GM12878 (cell line): ENCODE data around the gene LYSMD1. TPM values are rescaled to one million over a fixed set of nuclear protein-coding genes. Genes with fewer than 3 reads are reported as not detected.

Experiments used
- ATAC-seq: fragments of 200-7000 bp; cut with Tn5 transposase; 3 replicates; pipeline ENCODE4 v1.9.1; 2020; ENCODE audit warnings: mild to moderate bottlenecking, moderate library complexity
- BruUV-seq: library from RNA; stranded (reverse); fragments of 400-500 nt; replicated peaks from 2 replicates; lab custom pipeline; 2021; lab: Mats Ljungman, UMichigan
- CTCF ChIA-PET: fragments of 300-600 bp; sonication (Branson Sonifier 250); formaldehyde crosslinking; extraction: SDS; loops from one replicate; lab custom pipeline; 2021; ENCODE audit warnings: inconsistent platforms; lab: Yijun Ruan, JAX
- POLR2A ChIA-PET: fragments of 350-600 bp; formaldehyde crosslinking; extraction: SDS; loops from one replicate; lab custom pipeline; 2021; ENCODE audit warnings: inconsistent platforms; lab: Charles Lee
- RAD21 ChIA-PET: fragments of 300-600 bp; sonication (Branson Sonifier 250); formaldehyde crosslinking; loops from one replicate; lab custom pipeline; 2023; ENCODE audit warnings: antibody characterized with exemption; ENCODE audit not compliant: unreplicated experiment; lab: Charles Lee
- SMC1A ChIA-PET: fragments of 300-600 bp; sonication (Branson Sonifier 250); formaldehyde crosslinking; loops from one replicate; lab custom pipeline; 2023; ENCODE audit not compliant: unreplicated experiment, uncharacterized antibody; lab: Charles Lee
- DNase-seq: peaks from one replicate; pipeline ENCODE4 v3.0.0-alpha.2; 2011; ENCODE audit warnings: low read depth, low spot score
- FAIRE-seq: peaks from 3 replicates; lab custom pipeline; 2011; peaks lifted over from hg19 to GRCh38; lab: Jason Lieb, UNC
- H2AFZ ChIP-seq: 2 replicates; pipeline ENCODE4 v1.6.0; 2011; ENCODE audit warnings: low read depth, low read length, control low read depth; ENCODE audit not compliant: control insufficient read depth
- H3K27ac ChIP-seq: 2 replicates; pipeline ENCODE4 v1.5.1; 2011; ENCODE audit warnings: control low read depth; ENCODE audit not compliant: control insufficient read depth, insufficient read depth
- H3K27me3 ChIP-seq, 2 experiments: replicated peaks in 1 of 2; 2 replicates each; pipeline versions ENCODE4 v1.6.0 to v1.6.1; 2011; ENCODE audit warnings: low read length in 1 of 2; ENCODE audit not compliant: control insufficient read depth in 2 of 2, insufficient read depth in 2 of 2
- H3K36me3 ChIP-seq, 2 experiments: 2 replicates each; pipeline ENCODE4 v1.5.1; 2011; ENCODE audit warnings: low read length in 1 of 2; ENCODE audit not compliant: control insufficient read depth in 2 of 2, insufficient read depth in 2 of 2
- H3K4me1 ChIP-seq: 2 replicates; pipeline ENCODE4 v1.6.1; 2011; ENCODE audit warnings: mild to moderate bottlenecking, low read length, moderate library complexity, mixed read lengths; ENCODE audit not compliant: control insufficient read depth, insufficient read depth
- H3K4me2 ChIP-seq: 2 replicates; pipeline ENCODE4 v1.6.0; 2011; ENCODE audit warnings: control low read depth; ENCODE audit not compliant: control insufficient read depth, insufficient read depth
- H3K4me3 ChIP-seq: fragments of 200-600 bp; sonication (generic); 2 replicates; pipeline ENCODE4 v1.5.1; 2016
- H3K79me2 ChIP-seq: 2 replicates; pipeline ENCODE4 v1.6.0; 2011; ENCODE audit warnings: low read length; ENCODE audit not compliant: control insufficient read depth, insufficient read depth
- H3K9ac ChIP-seq: 2 replicates; pipeline ENCODE4 v1.8.0; 2011; ENCODE audit warnings: low read length, control low read depth, mixed read lengths; ENCODE audit not compliant: control insufficient read depth, insufficient read depth
- H3K9me3 ChIP-seq: replicated peaks from 3 replicates; pipeline ENCODE4 v1.5.1; 2011; ENCODE audit warnings: mild to moderate bottlenecking, low read length; ENCODE audit not compliant: control insufficient read depth, insufficient read depth
- H4K20me1 ChIP-seq: 2 replicates; pipeline ENCODE4 v1.6.0; 2011; ENCODE audit not compliant: control insufficient read depth, insufficient read depth
- ATF2 ChIP-seq: IDR thresholded peaks from 2 replicates; pipeline ENCODE4 v1.6.1; 2012; ENCODE audit warnings: low read length, inconsistent platforms
- BACH1 ChIP-seq: fragments of 450-650 bp; IDR thresholded peaks from 2 replicates; pipeline ENCODE4 v1.6.1; 2017; ENCODE audit warnings: mild to moderate bottlenecking, borderline replicate concordance
- E4F1 ChIP-seq: fragments of 450-650 bp; IDR thresholded peaks from 2 replicates; pipeline ENCODE4 v1.6.1; 2018; ENCODE audit warnings: borderline replicate concordance, mild to moderate bottlenecking; ENCODE audit not compliant: partially characterized antibody
- EED ChIP-seq: sonication (generic); IDR thresholded peaks from 2 replicates; pipeline ENCODE4 v1.6.1; 2016; ENCODE audit warnings: antibody characterized with exemption, low read depth
- EZH2 ChIP-seq: IDR thresholded peaks from 2 replicates; pipeline ENCODE4 v1.6.1; 2012; ENCODE audit warnings: low read depth, mild to moderate bottlenecking, control low read depth, inconsistent platforms, low read length, borderline replicate concordance; ENCODE audit not compliant: control insufficient read depth
- FOS ChIP-seq: IDR thresholded peaks from 3 replicates; pipeline ENCODE4 v1.6.1; 2011; ENCODE audit warnings: borderline replicate concordance; ENCODE audit not compliant: insufficient read length; ENCODE audit errors: extremely low read depth
- FOXM1 ChIP-seq: IDR thresholded peaks from 2 replicates; pipeline ENCODE4 v1.6.1; 2012; ENCODE audit warnings: low read depth, mild to moderate bottlenecking, inconsistent platforms, low read length, moderate library complexity
- JUNB ChIP-seq: IDR thresholded peaks from 2 replicates; pipeline ENCODE4 v1.6.1; 2016; ENCODE audit warnings: antibody characterized with exemption, mild to moderate bottlenecking
- NKRF ChIP-seq: fragments of 450-650 bp; conservative IDR thresholded peaks from 2 replicates; pipeline ENCODE4 v1.6.1; 2017; ENCODE audit warnings: mild to moderate bottlenecking, moderate library complexity
- RAD21 ChIP-seq: IDR thresholded peaks from 2 replicates; pipeline ENCODE4 v1.6.1; 2011; ENCODE audit warnings: mild to moderate bottlenecking, low read depth, low read length, moderate library complexity; ENCODE audit not compliant: insufficient read depth
- RAD51 ChIP-seq: fragments of 450-650 bp; IDR thresholded peaks from 2 replicates; pipeline ENCODE4 v1.6.1; 2016; ENCODE audit warnings: moderate library complexity, mild to moderate bottlenecking, inconsistent platforms
- SMAD1 ChIP-seq: fragments of 450-650 bp; IDR thresholded peaks from 2 replicates; pipeline ENCODE4 v1.6.1; 2018; ENCODE audit warnings: mild to moderate bottlenecking, low read depth; ENCODE audit not compliant: partially characterized antibody
- SMARCA5 ChIP-seq: fragments of 450-650 bp; IDR thresholded peaks from 2 replicates; pipeline ENCODE4 v1.6.1; 2017; ENCODE audit warnings: mild to moderate bottlenecking
- SP1 ChIP-seq: IDR thresholded peaks from one replicate; pipeline ENCODE4 v1.6.1; 2011; ENCODE audit warnings: low read depth, low read length
- SPI1 ChIP-seq: IDR thresholded peaks from 2 replicates; pipeline ENCODE4 v1.6.1; 2011; ENCODE audit warnings: low read depth, mild to moderate bottlenecking, low read length, moderate library complexity, borderline replicate concordance; ENCODE audit not compliant: insufficient read depth
- SREBF2 ChIP-seq: IDR thresholded peaks from 2 replicates; pipeline ENCODE4 v1.6.1; 2012; ENCODE audit warnings: mild to moderate bottlenecking, low read length
- STAT1 ChIP-seq: fragments of 450-650 bp; conservative IDR thresholded peaks from 2 replicates; pipeline ENCODE4 v1.6.1; 2014; ENCODE audit warnings: antibody characterized with exemption, mild to moderate bottlenecking
- WRNIP1 ChIP-seq: IDR thresholded peaks from 2 replicates; pipeline ENCODE4 v1.6.1; 2011; ENCODE audit warnings: low read depth, low read length, improper control_type of control experiment, borderline replicate concordance
- YY1 ChIP-seq: IDR thresholded peaks from 2 replicates; pipeline ENCODE4 v1.6.1; 2011; ENCODE audit warnings: low read depth, mild to moderate bottlenecking, low read length
- ZNF384 ChIP-seq: IDR thresholded peaks from 2 replicates; pipeline ENCODE4 v1.6.1; 2012; ENCODE audit warnings: low read depth, mild to moderate bottlenecking, low read length, improper control_type of control experiment, borderline replicate concordance
- WGBS: methylation state at CpG from one replicate; pipeline ENCODE4 v1.1.6; 2016; ENCODE audit warnings: low lambda C conversion rate; ENCODE audit not compliant: insufficient replicate concordance, insufficient coverage; ENCODE audit errors: missing lambda C conversion rate; 5-methylcytosine and 5-hydroxymethylcytosine counted together
- in situ Hi-C: fragments of 300-500 bp; cut with MboI; formaldehyde crosslinking; loops from 9 replicates; pipeline ENCODE4 v1.14.3; 2018; ENCODE audit warnings: mixed read lengths
- intact Hi-C: fragments of 100-400 bp; cut with micrococcal nuclease; formaldehyde crosslinking; loops from one replicate; pipeline ENCODE4 v1.14.2; 2022; ENCODE audit not compliant: unreplicated experiment
- polyA plus RNA-seq, 11 experiments: library from polyadenylated mRNA; depleted of rRNA in 4 of 11; unstranded in 6 of 11; stranded (reverse) in 5 of 11; fragments of >200 nt; fragmentation: Nextera tagmentation in 4 of 11; fragmentation: Illumina TruSeq in 1 of 11; extraction: Ambion mirVana in 4 of 11; extraction: Trizol in 1 of 11; gene quantifications; 1 replicate in 1 of 11; 2 replicates in 10 of 11; pipeline versions ENCODE4 v1.2.1 to v1.2.3, GENCODE V29; 2011 to 2016; ENCODE audit warnings: inconsistent platforms in 2 of 11, missing spikeins in 2 of 11, low read depth in 1 of 11
- total RNA-seq, 4 experiments: library from RNA; depleted of rRNA in 3 of 4; stranded (reverse); fragments of >200 nt in 3 of 4; fragmentation: Illumina TruSeq in 1 of 4; extraction: Trizol in 1 of 4; gene quantifications; 2 replicates each; pipeline versions ENCODE4 v1.2.1 to v1.2.3, GENCODE V29; 2013 to 2021

The LYSMD1 gene
- total and polyA plus RNA-seq, 10 of the 15 experiments (the other 5 are each of a cell fraction or from before 2014, with no cell fraction given): 0.80 to 10.4 (median 6.5) TPM

- H3K4me2 ChIP-seq: no peak overlapping the region
- intact Hi-C loops: no loop called here
These were observed 27.6 kb upstream of the LYSMD1 start for GRCh38 chr1:151193304-151193703.

More at GRCh38 chr1:151193304-151193703, 27.6 kb upstream of the LYSMD1 start:
- peaks cover 3% of the 10 kb centered on the region; the same call in 1 of the 2 replicates for H3K4me1 ChIP-seq
- H3K9ac ChIP-seq: no peak overlapping the region
- H3K9me3 ChIP-seq: no peaks in the 10 kb centered on the region
- CTCF ChIA-PET: interaction anchor here (1.0 to 6.3 kb wide), 4 partner anchors 13 to 147 kb away, joined by 3 to 70 read pairs (median 7); partner anchors contain the start of gene PSMD4
- H3K36me3 ChIP-seq: no peaks in the 10 kb centered on the region
- ATAC-seq: no peak
- SMC1A ChIA-PET: no interaction called here
- in situ Hi-C loops: loop anchor here (5.0 kb wide), 1 partner anchor 149 kb away; no protein-coding TSS in a partner anchor
- WGBS: 58% methylated on average over 6 of the region's 6 CpGs
- no peaks in the 10 kb centered on the region for H4K20me1 ChIP-seq
- H3K79me2 ChIP-seq: peaks cover 17% of the 10 kb centered on the region
- TF ChIP-seq NKRF: no peak
- no peak for TF ChIP-seq SREBF2
- no peak for TF ChIP-seq EZH2
- no peak for TF ChIP-seq RAD51
- TF ChIP-seq FOS: no peak
- TF ChIP-seq ZNF384: no peak
- TF ChIP-seq YY1: no peak
- no peak for TF ChIP-seq SMAD1
- TF ChIP-seq E4F1: no peak
- TF ChIP-seq SPI1: no peak
- no peak for TF ChIP-seq ATF2
- TF ChIP-seq SP1: no peak
- TF ChIP-seq BACH1: no peak
- no peak for TF ChIP-seq EED
- TF ChIP-seq STAT1: no peak
- no peak for TF ChIP-seq WRNIP1
- no peak for TF ChIP-seq RAD21
- TF ChIP-seq SMARCA5: no peak
- no peak for TF ChIP-seq JUNB
- TF ChIP-seq FOXM1: no peak
- no peak overlapping the region for H2AFZ ChIP-seq
- no peak for FAIRE-seq
- RAD21 ChIA-PET: interaction anchor here (0.7 kb wide), 1 partner anchor 486 kb away, joined by 3 read pairs; no protein-coding TSS in a partner anchor
- no peaks in the 10 kb centered on the region for H3K27me3 ChIP-seq
- no TSS peak for BruUV-seq
- POLR2A ChIA-PET: no interaction called here
- DNase-seq: no peak
- no peak overlapping the region for H3K27ac ChIP-seq
- no peak overlapping the region for H3K4me3 ChIP-seq
